Natural killer cell (primary cell): Measurements from ENCODE around the gene RRAD. TPM values are rescaled to one million over a fixed set of nuclear protein-coding genes. Genes with fewer than 3 reads are reported as not detected.
A peak's percentile ranks its signal among the peaks of the same experiment; 100 is the strongest.

ENCODE experiments used
- ATAC-seq, 3 donors: fragments of 150-1000 bp in 2 of 3; fragments of 200-7000 bp in 1 of 3; cut with Tn5 transposase; 1 replicate in 1 of 3; 2 replicates in 2 of 3; pipeline ENCODE4 v1.10.0; 2021; ENCODE audit warnings: mild to moderate bottlenecking in 2 of 3, moderate library complexity in 2 of 3
- DNase-seq, 2 donors: peaks; one replicate each; pipeline versions ENCODE4 v3.0.0 to v3.0.0-alpha.2; 2013 to 2021; ENCODE audit warnings: mixed read lengths in 1 of 2
- H3K27ac ChIP-seq: one replicate; pipeline ENCODE4 v1.5.1; 2013; ENCODE audit warnings: mild to moderate bottlenecking, low read length
- H3K27me3 ChIP-seq: one replicate; pipeline ENCODE4 v1.6.1; 2013; ENCODE audit warnings: low read length; ENCODE audit not compliant: control insufficient read depth, insufficient read depth
- H3K36me3 ChIP-seq: one replicate; pipeline ENCODE4 v1.6.1; 2013; ENCODE audit warnings: low read length; ENCODE audit not compliant: control insufficient read depth, insufficient read depth
- H3K4me1 ChIP-seq: one replicate; pipeline ENCODE4 v1.6.1; 2013; ENCODE audit warnings: low read length; ENCODE audit not compliant: control insufficient read depth, insufficient read depth
- H3K4me3 ChIP-seq: one replicate; pipeline ENCODE4 v1.5.1; 2013; ENCODE audit warnings: low read length
- H3K9me3 ChIP-seq: one replicate; pipeline ENCODE4 v1.6.1; 2013; ENCODE audit warnings: low read length; ENCODE audit not compliant: control insufficient read depth, insufficient read depth
- H3K27ac Mint-ChIP-seq, 2 donors: one replicate each; pipeline ENCODE4 v1.8.0; 2022; ENCODE audit warnings: mild to moderate bottlenecking in 2 of 2, mixed read lengths in 2 of 2, moderate library complexity in 1 of 2
- H3K27me3 Mint-ChIP-seq, 2 donors: one replicate each; pipeline ENCODE4 v1.8.0; 2022; ENCODE audit warnings: low read depth in 2 of 2, mixed read lengths in 2 of 2
- H3K36me3 Mint-ChIP-seq: one replicate; pipeline ENCODE4 v1.8.0; 2022; ENCODE audit warnings: mixed read lengths
- H3K4me1 Mint-ChIP-seq, 2 donors: one replicate each; pipeline ENCODE4 v1.8.0; 2022; ENCODE audit warnings: mixed read lengths in 2 of 2
- H3K4me3 Mint-ChIP-seq: one replicate; pipeline ENCODE4 v1.8.0; 2022; ENCODE audit warnings: mild to moderate bottlenecking, moderate library complexity, mixed read lengths
- H3K9me3 Mint-ChIP-seq, 2 donors: one replicate each; pipeline ENCODE4 v1.8.0; 2022; ENCODE audit warnings: mixed read lengths in 2 of 2
- CTCF ChIP-seq: fragments of 200-600 bp; IDR thresholded peaks from one replicate; pipeline ENCODE4 v1.8.0; 2022; ENCODE audit warnings: antibody characterized with exemption
- WGBS: methylation state at CpG from one replicate; pipeline ENCODE4 v1.1.7; 2013; ENCODE audit warnings: missing lambda C conversion rate; ENCODE audit not compliant: insufficient coverage; 5-methylcytosine and 5-hydroxymethylcytosine counted together
- intact Hi-C: fragments of 100-400 bp; cut with micrococcal nuclease; formaldehyde crosslinking; loops from one replicate; pipeline ENCODE4 v1.14.2; 2022
- total RNA-seq, 4 donors: library from RNA; stranded (reverse); fragments of 120-200 nt in 1 of 4; gene quantifications; one replicate each; pipeline versions ENCODE4 v1.2.3 to v1.2.4, GENCODE V29; 2013 to 2022

RRAD gene
- total RNA-seq, 3 donors from 2014 or later (not counting 1 experiment from before 2014, with no cell fraction given) = 1.8 to 4.5 (median 2.8) TPM

DNA sequence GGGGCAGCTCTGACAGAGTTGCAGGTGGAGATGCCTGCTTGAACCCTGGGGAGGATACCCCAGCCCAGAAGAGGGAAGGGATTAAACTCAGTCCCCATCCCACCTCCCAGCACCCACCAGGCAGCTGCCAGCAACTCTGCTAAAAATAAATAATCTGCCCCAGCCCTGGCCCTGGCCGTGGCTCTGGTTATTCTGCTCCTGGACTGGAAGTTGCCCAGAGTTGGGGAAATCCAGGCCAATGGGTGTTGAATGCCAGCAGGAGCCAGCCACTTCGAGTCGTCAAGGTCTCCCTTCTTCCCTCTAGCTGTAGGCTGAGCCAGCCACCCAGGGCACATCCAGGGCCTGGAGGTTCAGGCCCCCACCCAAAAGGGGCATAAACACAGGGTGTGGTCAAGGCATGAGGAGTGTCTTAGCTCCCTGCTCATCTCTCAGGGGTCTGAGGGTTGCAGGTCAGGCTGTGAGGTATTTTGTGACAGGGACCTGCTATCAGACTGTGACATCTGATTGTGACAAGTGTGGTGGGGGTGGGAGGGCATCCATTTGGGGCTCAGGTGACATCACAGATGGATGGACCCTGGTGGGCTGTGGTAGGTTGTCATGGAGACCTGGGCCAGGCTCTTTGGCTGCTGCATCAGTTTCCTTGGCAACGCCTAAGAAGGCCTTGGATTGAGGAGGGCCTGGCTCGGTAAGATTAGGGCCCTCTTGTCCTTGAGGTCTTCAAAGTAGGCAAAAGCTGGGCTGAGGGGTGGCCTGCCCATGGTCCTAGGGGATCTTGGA lies 1.0 kb upstream of the RRAD start:
- Histone ChIP-seq H3K27me3 (peaks cover 17% of the 10 kb centered on the region), H3K36me3 (no peaks in the 10 kb centered on the region), H3K4me3 (no peak overlapping the region), H3K9me3 (no peaks in the 10 kb centered on the region), H3K4me1 (peaks cover 13% of the 10 kb centered on the region), H3K27ac (no peak overlapping the region)
- no peaks in the 10 kb centered on the region for H3K36me3 Mint-ChIP-seq
- H3K4me1 Mint-ChIP-seq = peaks cover 0 to 13% of the 10 kb centered on the region in 2 donors
- ATAC-seq = no peak
- 89% methylated on average over 5 of the region's 5 CpGs for WGBS
- H3K27ac Mint-ChIP-seq = peak overlapping the region in 1 of 2 donors; percentile 66
- intact Hi-C loops = no loop called here
- H3K27me3 Mint-ChIP-seq = peaks cover 10 to 24% of the 10 kb centered on the region in 2 donors
- no peak for DNase-seq
- no peak for TF ChIP-seq CTCF
- H3K9me3 Mint-ChIP-seq = no peaks in the 10 kb centered on the region
- H3K4me3 Mint-ChIP-seq = peak overlapping the region; percentile 80

DNA sequence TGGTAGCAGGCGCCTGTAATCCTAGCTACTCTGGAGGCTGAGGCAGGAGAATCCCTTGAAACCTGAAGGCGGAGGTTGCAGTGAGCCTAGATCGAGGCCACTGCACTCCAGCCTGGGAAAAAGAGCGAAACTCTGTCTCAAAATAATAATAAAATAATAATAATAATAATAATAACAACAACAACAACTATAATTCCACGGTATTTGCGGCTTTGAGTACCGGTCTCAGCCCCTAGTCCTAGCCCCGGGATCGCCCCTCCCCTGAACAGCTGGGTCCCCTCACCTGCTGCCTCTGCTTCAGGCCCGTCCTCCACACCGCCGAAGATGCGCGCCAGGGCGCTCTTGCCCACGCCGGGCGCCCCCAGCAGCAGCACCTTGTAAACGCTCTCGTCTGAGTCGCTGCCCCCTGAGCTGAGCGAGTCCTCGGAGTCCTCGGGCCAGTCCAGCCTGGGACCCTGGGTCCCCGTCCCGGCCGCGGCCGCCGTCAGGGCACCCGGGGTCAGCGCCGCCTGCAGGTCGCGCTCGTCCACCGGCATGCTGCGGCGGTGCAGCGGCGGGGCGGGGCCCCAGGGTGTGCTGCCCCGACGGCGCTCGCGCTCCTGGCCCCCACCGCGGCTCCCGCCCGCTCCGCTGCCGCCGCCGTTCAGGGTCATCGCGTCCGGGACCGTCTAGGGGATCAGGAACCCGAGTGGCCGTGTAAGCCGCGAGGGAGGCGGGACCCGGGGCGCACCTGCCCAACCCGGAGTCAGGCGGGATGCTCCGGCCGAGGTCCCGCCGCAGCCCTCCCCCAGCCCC lies 611 bp downstream of the RRAD start:
- Mint-ChIP-seq H3K9me3 (no peaks in the 10 kb centered on the region), H3K27me3 (peaks cover 10 to 29% of the 10 kb centered on the region in 2 donors), H3K36me3 (no peaks in the 10 kb centered on the region), H3K27ac (peak overlapping the region; percentile 46 to 66), H3K4me3 (peak overlapping the region; percentile 80), H3K4me1 (peaks cover 0 to 13% of the 10 kb centered on the region in 2 donors)
- Histone ChIP-seq H3K27ac (no peak overlapping the region), H3K4me3 (peak overlapping the region; percentile 26), H3K36me3 (no peaks in the 10 kb centered on the region), H3K4me1 (peaks cover 13% of the 10 kb centered on the region), H3K9me3 (no peaks in the 10 kb centered on the region), H3K27me3 (peaks cover 22% of the 10 kb centered on the region)
- TF ChIP-seq CTCF = peak; percentile 28
- DNase-seq (peak; percentile 47 to 64), ATAC-seq (peak; percentile 75 to 84 (median 83))
- intact Hi-C loops = no loop called here
- 8% methylated on average over 70 of the region's 72 CpGs for WGBS

DNA sequence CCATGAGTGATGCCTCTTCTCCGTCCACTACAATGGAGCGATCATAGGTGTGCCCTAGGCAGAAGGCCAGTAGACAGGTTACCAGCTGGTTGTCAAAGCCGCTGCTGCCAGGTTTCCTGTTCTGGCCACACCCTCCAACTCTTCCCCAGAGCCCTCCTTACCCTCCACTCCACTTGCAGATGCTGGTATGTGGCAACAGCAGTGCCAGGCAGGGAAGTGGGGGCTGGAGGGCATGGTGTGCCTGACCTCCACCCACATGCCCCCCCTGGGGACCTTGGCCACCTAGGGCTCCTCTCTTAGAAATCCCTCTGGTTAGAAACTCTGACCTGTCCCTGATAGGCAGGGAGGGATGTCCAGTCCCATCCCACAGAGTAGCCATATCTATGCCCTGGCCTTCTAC lies 1.5 kb downstream of the RRAD start:
- no peak for TF ChIP-seq CTCF
- Mint-ChIP-seq H3K27ac (no peak overlapping the region), H3K27me3 (peaks cover 10 to 32% of the 10 kb centered on the region in 2 donors), H3K4me3 (no peak overlapping the region), H3K36me3 (no peaks in the 10 kb centered on the region), H3K4me1 (peaks cover 0 to 13% of the 10 kb centered on the region in 2 donors), H3K9me3 (no peaks in the 10 kb centered on the region)
- Histone ChIP-seq H3K27ac (no peak overlapping the region), H3K4me1 (peaks cover 13% of the 10 kb centered on the region), H3K9me3 (no peaks in the 10 kb centered on the region), H3K27me3 (peaks cover 22% of the 10 kb centered on the region), H3K4me3 (no peak overlapping the region), H3K36me3 (no peaks in the 10 kb centered on the region)
- 50% methylated on average over 3 of the region's 3 CpGs for WGBS
- DNase-seq (no peak), ATAC-seq (no peak)
- intact Hi-C loops = no loop called here
